OCI-LY3 (cell line): ENCODE measurements around the gene MKLN1.

Experiments
- H2AFZ ChIP-seq: fragments of 200-600, 300-600 bp; shearing (Covaris generic); 2 replicates; pipeline ENCODE4 v1.6.0; 2014; ENCODE audit warnings: antibody characterized with exemption, low read depth, low read length
- H3K27ac ChIP-seq: fragments of 200-600, 300-600 bp; sonication (generic); 2 replicates; pipeline ENCODE4 v1.5.1; 2014; ENCODE audit warnings: mild to moderate bottlenecking, low read length, moderate library complexity, mixed read lengths
- H3K27me3 ChIP-seq: fragments of 200-600, 300-600 bp; sonication (generic); 2 replicates; pipeline ENCODE4 v1.6.1; 2014; ENCODE audit warnings: low read depth, low read length, mixed read lengths
- H3K36me3 ChIP-seq: fragments of 200-600, 300-600 bp; sonication (generic); replicated peaks from 2 replicates; pipeline ENCODE3; 2014; ENCODE audit warnings: low read depth, low read length, mixed read lengths
- H3K4me1 ChIP-seq: fragments of 300-600, 200-600 bp; sonication (generic); 2 replicates; pipeline ENCODE4 v1.6.1; 2014; ENCODE audit warnings: low read length, mixed read lengths
- H3K4me2 ChIP-seq: fragments of 200-600, 300-600 bp; sonication (generic); 2 replicates; pipeline ENCODE4 v1.6.1; 2014; ENCODE audit warnings: low read length, mixed read lengths
- H3K4me3 ChIP-seq: fragments of 300-600, 200-600 bp; sonication (generic); 2 replicates; pipeline ENCODE4 v1.5.1; 2014; ENCODE audit warnings: antibody characterized with exemption, mild to moderate bottlenecking, low read length, moderate library complexity
- H3K79me2 ChIP-seq: fragments of 300-600, 200-600 bp; shearing (Covaris generic); 2 replicates; pipeline ENCODE4 v1.6.1; 2014; ENCODE audit warnings: mild to moderate bottlenecking, low read length, mixed read lengths
- H3K9ac ChIP-seq: fragments of 300-600, 200-600 bp; shearing (Covaris generic); 2 replicates; pipeline ENCODE4 v1.6.0; 2014; ENCODE audit warnings: mild to moderate bottlenecking, low read length, moderate library complexity
- H3K9me3 ChIP-seq: fragments of 200-600, 300-600 bp; shearing (Covaris generic); 2 replicates; pipeline ENCODE4 v1.6.1; 2014; ENCODE audit warnings: low read length, mixed read lengths; ENCODE audit not compliant: insufficient read depth
- H4K20me1 ChIP-seq: fragments of 200-600, 300-600 bp; sonication (generic); 2 replicates; pipeline ENCODE4 v1.6.1; 2016; ENCODE audit warnings: low read length, mixed read lengths; ENCODE audit not compliant: insufficient read depth
- CTCF ChIP-seq: fragments of 200-600, 300-600 bp; sonication (generic); IDR thresholded peaks from 2 replicates; pipeline ENCODE4 v1.5.1; 2014; ENCODE audit warnings: antibody characterized with exemption, low read length, low read depth
- EZH2phosphoT487 ChIP-seq: fragments of 200-600 bp; shearing (Covaris generic); IDR thresholded peaks from 2 replicates; pipeline ENCODE4 v1.6.1; 2018; ENCODE audit warnings: antibody characterized with exemption, mixed run types, low read depth

The MKLN1 gene

GRCh38 chr7:131536361-131536849 lies 208.7 kb downstream of the MKLN1 start:
- Histone ChIP-seq H4K20me1 (no peaks in the 10 kb centered on the region), H3K79me2 (no peaks in the 10 kb centered on the region), H3K4me2 (no peak overlapping the region), H3K4me1 (no peaks in the 10 kb centered on the region), H3K9me3 (no peaks in the 10 kb centered on the region), H3K4me3 (no peak overlapping the region), H3K27ac (no peak overlapping the region), H3K9ac (no peak overlapping the region), H2AFZ (no peak overlapping the region), H3K27me3 (no peaks in the 10 kb centered on the region), H3K36me3 (no peaks in the 10 kb centered on the region)
- TF ChIP-seq CTCF, result no peak
- no peak for TF ChIP-seq EZH2phosphoT487

- no peaks in the 10 kb centered on the region for H3K9me3 ChIP-seq
- no peak overlapping the region for H3K9ac ChIP-seq
- no peaks in the 10 kb centered on the region for H3K4me1 ChIP-seq
- no peaks in the 10 kb centered on the region for H3K79me2 ChIP-seq
- TF ChIP-seq EZH2phosphoT487, result no peak
- no peak for TF ChIP-seq CTCF
- no peak overlapping the region for H3K4me2 ChIP-seq
- H3K27ac ChIP-seq, result no peak overlapping the region
- H3K27me3 ChIP-seq, result no peaks in the 10 kb centered on the region
- H3K36me3 ChIP-seq, result no peaks in the 10 kb centered on the region
- no peak overlapping the region for H2AFZ ChIP-seq
- no peaks in the 10 kb centered on the region for H4K20me1 ChIP-seq
- no peak overlapping the region for H3K4me3 ChIP-seq
These were observed 209.9 kb downstream of the MKLN1 start for GRCh38 chr7:131537571-131537978.

- H3K9ac ChIP-seq, result no peak overlapping the region
- H3K4me2 ChIP-seq, result no peak overlapping the region
- TF ChIP-seq CTCF (no peak), EZH2phosphoT487 (no peak)
- no peaks in the 10 kb centered on the region for H3K27me3 ChIP-seq
- H3K36me3 ChIP-seq, result no peaks in the 10 kb centered on the region
- no peak overlapping the region for H2AFZ ChIP-seq
- no peak overlapping the region for H3K27ac ChIP-seq
- H4K20me1 ChIP-seq, result no peaks in the 10 kb centered on the region
- H3K9me3 ChIP-seq, result no peaks in the 10 kb centered on the region
- H3K79me2 ChIP-seq, result no peaks in the 10 kb centered on the region
- no peak overlapping the region for H3K4me3 ChIP-seq
- H3K4me1 ChIP-seq, result no peaks in the 10 kb centered on the region
These were observed 210.6 kb downstream of the MKLN1 start for GRCh38 chr7:131538071-131538812.

GRCh38 chr7:131538813-131539179 lies 211.1 kb downstream of the MKLN1 start:
- H3K27me3 ChIP-seq, result no peaks in the 10 kb centered on the region
- no peaks in the 10 kb centered on the region for H3K9me3 ChIP-seq
- H4K20me1 ChIP-seq, result no peaks in the 10 kb centered on the region
- H3K79me2 ChIP-seq, result no peaks in the 10 kb centered on the region
- H3K36me3 ChIP-seq, result no peaks in the 10 kb centered on the region
- no peak overlapping the region for H3K4me3 ChIP-seq
- H2AFZ ChIP-seq, result no peak overlapping the region
- TF ChIP-seq CTCF (no peak), EZH2phosphoT487 (no peak)
- H3K27ac ChIP-seq, result no peak overlapping the region
- no peaks in the 10 kb centered on the region for H3K4me1 ChIP-seq
- H3K4me2 ChIP-seq, result no peak overlapping the region
- H3K9ac ChIP-seq, result no peak overlapping the region
